Measurements from ENCODE around the gene KCTD17. TPM values are rescaled to one million over a fixed set of nuclear protein-coding genes. Genes with fewer than 3 reads are reported as not detected.

KCTD17 gene
- total and polyA plus RNA-seq, 2 donors (not counting 1 experiment from before 2014, with no cell fraction given) = 10.6 to 19.3 TPM

DNA sequence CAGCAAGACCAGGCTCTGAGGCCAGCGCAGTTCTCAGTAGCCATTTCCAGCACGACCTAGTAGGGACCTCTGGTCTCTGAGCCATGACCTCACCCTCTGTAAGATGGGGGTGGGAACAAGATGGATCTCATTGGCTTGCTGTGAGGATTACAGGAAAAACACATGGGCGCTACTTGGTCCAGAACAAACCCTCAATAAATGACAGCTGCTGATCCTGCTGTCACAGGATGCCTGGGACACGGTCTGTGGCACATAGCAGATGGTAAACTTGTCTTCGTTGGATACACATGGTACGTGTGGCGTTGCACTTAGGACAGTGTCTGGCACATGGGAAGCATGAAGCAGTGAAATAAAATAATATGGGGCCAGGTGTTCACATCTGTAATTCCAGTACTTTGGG is 4.5 kb upstream of the KCTD17 start:
- Histone ChIP-seq H3K79me2 (ENCODE audit: control insufficient read depth, insufficient read depth, low read length) (no peaks in the 10 kb centered on the region), H3K36me3 (ENCODE audit: control insufficient read depth, insufficient read depth, low read length) (no peaks in the 10 kb centered on the region), H3K9ac (ENCODE audit: insufficient read depth, low read length) (no peak overlapping the region), H2AFZ (ENCODE audit: low read length) (no peak overlapping the region), H3K4me1 (ENCODE audit: control insufficient read depth, extremely low read depth, insufficient read depth, low read length) (no peaks in the 10 kb centered on the region), H3K27ac (ENCODE audit: insufficient read depth, low read length) (no peak overlapping the region), H3K27me3 (ENCODE audit: control insufficient read depth, insufficient read depth, low read length) (no peaks in the 10 kb centered on the region), H4K20me1 (ENCODE audit: control insufficient read depth, extremely low read depth, insufficient read depth, low read length) (no peaks in the 10 kb centered on the region), H3K4me2 (ENCODE audit: extremely low read depth, insufficient read depth, low read length) (no peak overlapping the region), H3K9me3 (ENCODE audit: control insufficient read depth, insufficient read depth, low read depth, low read length) (no peaks in the 10 kb centered on the region), H3K4me3 (replicated peaks in 1 of 4; ENCODE audit: control extremely low read depth in 1 of 4, insufficient read depth in 1 of 4, low read depth in 3 of 4, low read length in 4 of 4) (no peak overlapping the region)
- TF ChIP-seq EZH2 (IDR thresholded peaks at IDR 0.05; ENCODE audit: low read length, missing control alignments) = no peak
- TF ChIP-seq, protein P1, sequence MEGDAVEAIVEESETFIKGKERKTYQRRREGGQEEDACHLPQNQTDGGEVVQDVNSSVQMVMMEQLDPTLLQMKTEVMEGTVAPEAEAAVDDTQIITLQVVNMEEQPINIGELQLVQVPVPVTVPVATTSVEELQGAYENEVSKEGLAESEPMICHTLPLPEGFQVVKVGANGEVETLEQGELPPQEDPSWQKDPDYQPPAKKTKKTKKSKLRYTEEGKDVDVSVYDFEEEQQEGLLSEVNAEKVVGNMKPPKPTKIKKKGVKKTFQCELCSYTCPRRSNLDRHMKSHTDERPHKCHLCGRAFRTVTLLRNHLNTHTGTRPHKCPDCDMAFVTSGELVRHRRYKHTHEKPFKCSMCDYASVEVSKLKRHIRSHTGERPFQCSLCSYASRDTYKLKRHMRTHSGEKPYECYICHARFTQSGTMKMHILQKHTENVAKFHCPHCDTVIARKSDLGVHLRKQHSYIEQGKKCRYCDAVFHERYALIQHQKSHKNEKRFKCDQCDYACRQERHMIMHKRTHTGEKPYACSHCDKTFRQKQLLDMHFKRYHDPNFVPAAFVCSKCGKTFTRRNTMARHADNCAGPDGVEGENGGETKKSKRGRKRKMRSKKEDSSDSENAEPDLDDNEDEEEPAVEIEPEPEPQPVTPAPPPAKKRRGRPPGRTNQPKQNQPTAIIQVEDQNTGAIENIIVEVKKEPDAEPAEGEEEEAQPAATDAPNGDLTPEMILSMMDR (conservative IDR thresholded peaks at IDR 0.05 in 1 of 2, IDR thresholded peaks at IDR 0.05 in 1 of 2; ENCODE audit: low read depth in 1 of 2, low read length in 2 of 2) = no peak
- no peak for DNase-seq (ENCODE audit: low read depth in 2 of 2)

DNA sequence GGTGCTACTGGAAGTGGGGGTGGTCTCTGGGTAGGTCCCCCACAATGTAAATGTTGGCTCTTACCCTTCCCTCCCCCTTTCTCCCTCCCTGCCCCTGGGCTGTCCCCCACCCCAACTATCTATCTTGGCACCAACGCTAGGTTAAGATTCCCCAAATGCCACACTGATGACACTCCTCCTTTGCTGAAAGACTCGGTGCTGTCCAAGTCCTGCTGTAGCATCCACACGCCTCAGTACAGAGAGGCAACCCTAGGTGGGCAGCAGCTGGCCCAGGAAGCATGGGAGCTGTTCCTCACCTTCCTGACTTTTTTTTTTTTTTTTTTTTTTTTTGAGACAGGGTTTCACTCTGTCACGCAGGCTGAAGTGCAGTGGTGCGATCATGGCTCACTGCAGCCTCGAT is 3.4 kb upstream of the KCTD17 start:
- peak in 1 of 2 donors; percentile 17 for DNase-seq (ENCODE audit: low read depth in 2 of 2)
- Histone ChIP-seq H3K9me3 (ENCODE audit: control insufficient read depth, insufficient read depth, low read depth, low read length) (no peaks in the 10 kb centered on the region), H2AFZ (ENCODE audit: low read length) (no peak overlapping the region), H3K4me2 (ENCODE audit: extremely low read depth, insufficient read depth, low read length) (no peak overlapping the region), H3K9ac (ENCODE audit: insufficient read depth, low read length) (no peak overlapping the region), H3K27me3 (ENCODE audit: control insufficient read depth, insufficient read depth, low read length) (no peaks in the 10 kb centered on the region), H3K27ac (ENCODE audit: insufficient read depth, low read length) (no peak overlapping the region), H3K79me2 (ENCODE audit: control insufficient read depth, insufficient read depth, low read length) (no peaks in the 10 kb centered on the region), H3K4me1 (ENCODE audit: control insufficient read depth, extremely low read depth, insufficient read depth, low read length) (peaks cover 4% of the 10 kb centered on the region), H3K36me3 (ENCODE audit: control insufficient read depth, insufficient read depth, low read length) (no peaks in the 10 kb centered on the region), H3K4me3 (replicated peaks in 1 of 4; ENCODE audit: control extremely low read depth in 1 of 4, insufficient read depth in 1 of 4, low read depth in 3 of 4, low read length in 4 of 4) (no peak overlapping the region), H4K20me1 (ENCODE audit: control insufficient read depth, extremely low read depth, insufficient read depth, low read length) (no peaks in the 10 kb centered on the region)
- no peak for TF ChIP-seq EZH2 (IDR thresholded peaks at IDR 0.05; ENCODE audit: low read length, missing control alignments)
- TF ChIP-seq, protein P1 (conservative IDR thresholded peaks at IDR 0.05 in 1 of 2, IDR thresholded peaks at IDR 0.05 in 1 of 2; ENCODE audit: low read depth in 1 of 2, low read length in 2 of 2) = no peak

DNA sequence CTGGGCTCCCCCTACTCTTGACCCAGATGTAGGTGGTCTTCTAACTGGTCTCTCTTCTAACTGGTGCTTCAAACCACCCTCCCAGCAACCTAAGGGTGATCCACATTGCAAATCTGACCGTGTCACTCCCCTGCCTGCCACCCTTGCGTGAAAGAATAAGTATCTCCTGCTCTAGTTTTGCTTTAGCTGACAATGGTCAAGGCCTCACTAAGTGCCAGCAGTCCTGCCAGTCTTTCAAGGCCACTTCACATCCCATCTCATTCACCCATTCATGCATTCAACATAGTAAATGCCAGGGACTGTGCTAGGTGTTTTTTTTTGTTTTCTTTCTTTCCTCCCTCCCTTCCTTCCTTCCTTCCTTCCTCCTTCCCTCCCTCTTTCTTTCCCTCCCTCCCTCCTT is 2.3 kb upstream of the KCTD17 start:
- no peak for DNase-seq (ENCODE audit: low read depth in 2 of 2)
- Histone ChIP-seq H3K9me3 (ENCODE audit: control insufficient read depth, insufficient read depth, low read depth, low read length) (no peaks in the 10 kb centered on the region), H3K4me2 (ENCODE audit: extremely low read depth, insufficient read depth, low read length) (no peak overlapping the region), H2AFZ (ENCODE audit: low read length) (no peak overlapping the region), H3K4me3 (replicated peaks in 1 of 4; ENCODE audit: control extremely low read depth in 1 of 4, insufficient read depth in 1 of 4, low read depth in 3 of 4, low read length in 4 of 4) (no peak overlapping the region), H4K20me1 (ENCODE audit: control insufficient read depth, extremely low read depth, insufficient read depth, low read length) (no peaks in the 10 kb centered on the region), H3K4me1 (ENCODE audit: control insufficient read depth, extremely low read depth, insufficient read depth, low read length) (peaks cover 4% of the 10 kb centered on the region), H3K36me3 (ENCODE audit: control insufficient read depth, insufficient read depth, low read length) (no peaks in the 10 kb centered on the region), H3K9ac (ENCODE audit: insufficient read depth, low read length) (no peak overlapping the region), H3K27ac (ENCODE audit: insufficient read depth, low read length) (no peak overlapping the region), H3K27me3 (ENCODE audit: control insufficient read depth, insufficient read depth, low read length) (no peaks in the 10 kb centered on the region), H3K79me2 (ENCODE audit: control insufficient read depth, insufficient read depth, low read length) (no peaks in the 10 kb centered on the region)
- TF ChIP-seq EZH2 (IDR thresholded peaks at IDR 0.05; ENCODE audit: low read length, missing control alignments) = no peak
- TF ChIP-seq, protein P1 (conservative IDR thresholded peaks at IDR 0.05 in 1 of 2, IDR thresholded peaks at IDR 0.05 in 1 of 2; ENCODE audit: low read depth in 1 of 2, low read length in 2 of 2) = no peak
